NCI-H748 (cell line): Measurements from ENCODE around the gene YOD1.

ENCODE experiments used
- DNase-seq: peaks from one replicate; lab custom pipeline; 2025; ENCODE audit not compliant: unreplicated experiment; lab: John Stamatoyannopoulos, UW

Gene YOD1

DNA sequence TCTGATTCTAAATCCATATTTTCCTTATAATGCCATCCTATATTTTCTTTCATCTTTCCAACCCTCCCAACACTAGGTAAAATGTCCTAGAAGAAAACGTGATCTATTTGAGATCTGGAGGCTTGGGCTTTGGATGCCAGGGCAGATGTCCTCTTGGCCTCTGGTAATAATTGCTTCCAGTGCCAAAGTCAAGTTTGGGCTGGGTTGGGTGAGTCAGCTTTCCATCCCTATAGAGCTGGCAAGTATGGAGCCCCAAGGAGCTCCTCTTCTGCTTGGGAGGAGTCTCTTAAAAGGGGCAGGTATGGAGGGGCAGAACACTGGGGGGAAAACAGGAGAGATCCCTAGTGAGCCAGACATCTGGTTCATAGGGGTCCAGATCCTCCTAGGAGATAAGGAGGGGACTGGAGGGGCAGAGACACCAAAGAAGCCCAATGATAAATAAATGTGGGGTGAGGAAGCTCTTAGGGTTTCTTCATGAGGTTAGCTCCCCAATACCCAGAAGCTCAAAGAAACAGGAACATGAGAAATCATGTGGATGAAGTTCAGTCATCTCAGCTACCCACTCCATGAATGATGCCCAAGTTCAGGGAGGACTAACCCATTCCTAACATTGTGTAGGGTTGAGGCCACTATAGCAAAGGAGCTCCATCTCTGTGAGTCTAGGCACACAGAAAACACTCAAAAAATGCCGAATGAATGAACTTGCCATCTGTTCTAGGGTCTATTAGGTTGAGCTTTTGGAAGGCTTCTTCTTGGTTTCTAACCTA, 21.9 kb downstream of the YOD1 start:
- DNase-seq: no peak

DNA sequence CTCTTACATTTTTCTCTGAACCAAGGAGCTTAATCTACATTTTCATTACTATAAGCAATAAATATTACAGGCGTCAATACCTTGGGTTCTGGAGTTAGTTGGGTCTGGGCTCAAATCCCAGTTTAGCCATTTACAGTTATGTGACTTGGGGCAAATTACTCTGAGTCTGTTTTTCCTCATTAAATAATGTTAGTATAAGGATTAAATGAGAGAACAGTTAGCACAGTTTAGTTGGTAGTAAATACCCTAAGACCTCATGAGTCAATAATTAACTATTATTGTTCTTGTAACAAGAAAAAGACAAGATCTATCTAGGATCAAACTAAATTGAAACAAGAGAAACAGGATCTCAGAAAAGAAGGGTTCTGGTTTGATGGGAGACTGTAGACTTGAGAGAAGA, 23.1 kb downstream of the YOD1 start:
- no peak for DNase-seq

DNA sequence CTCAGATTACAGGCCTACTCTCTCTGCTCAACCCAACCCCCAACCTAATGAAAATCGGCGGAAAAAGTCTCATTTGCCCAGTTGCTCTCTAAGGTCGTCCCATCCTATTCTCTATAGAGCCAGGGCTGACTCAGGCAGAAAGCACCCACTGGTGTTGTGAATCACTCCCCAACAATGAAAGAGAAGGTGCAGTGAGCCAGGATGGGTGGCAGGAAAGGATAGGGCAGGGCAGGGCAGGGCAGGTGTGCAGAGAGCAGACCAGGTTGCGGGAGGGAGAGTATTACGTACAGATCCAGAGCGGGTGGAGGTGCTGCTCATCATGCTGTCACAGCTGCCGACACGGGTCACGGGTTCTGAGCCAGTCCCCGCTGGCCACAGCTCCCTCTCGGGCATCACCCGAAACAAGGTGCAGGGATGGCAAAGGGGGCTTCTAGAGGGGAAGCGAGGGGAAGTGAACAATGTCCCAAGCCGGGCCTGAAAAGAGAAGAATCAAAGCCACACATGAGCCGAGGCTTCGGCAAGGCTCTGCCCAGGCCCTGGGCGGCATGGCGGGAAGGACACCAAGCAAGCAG, 23.7 kb downstream of the YOD1 start:
- DNase-seq: no peak

DNA sequence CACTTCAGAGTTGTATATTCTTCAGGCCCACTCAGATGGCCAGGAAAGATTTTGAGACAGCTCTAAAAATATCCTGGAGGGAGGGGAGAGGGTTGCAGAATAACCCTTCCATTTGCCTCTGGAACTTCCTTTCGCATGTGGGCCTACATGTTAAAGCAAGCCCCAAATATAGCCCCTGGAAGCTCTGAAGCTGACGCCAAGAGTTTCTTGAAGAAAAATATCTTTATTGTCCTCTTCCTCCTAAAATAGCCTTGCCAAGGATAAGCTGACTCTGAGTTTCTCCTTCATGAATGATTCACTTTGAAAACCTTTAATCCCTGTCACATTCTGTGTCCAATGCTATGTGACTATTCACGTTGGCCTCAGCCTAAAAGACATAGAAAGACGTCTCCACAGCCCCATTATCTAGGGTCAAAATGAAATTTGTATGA, 24.9 kb downstream of the YOD1 start:
- no peak for DNase-seq

DNA sequence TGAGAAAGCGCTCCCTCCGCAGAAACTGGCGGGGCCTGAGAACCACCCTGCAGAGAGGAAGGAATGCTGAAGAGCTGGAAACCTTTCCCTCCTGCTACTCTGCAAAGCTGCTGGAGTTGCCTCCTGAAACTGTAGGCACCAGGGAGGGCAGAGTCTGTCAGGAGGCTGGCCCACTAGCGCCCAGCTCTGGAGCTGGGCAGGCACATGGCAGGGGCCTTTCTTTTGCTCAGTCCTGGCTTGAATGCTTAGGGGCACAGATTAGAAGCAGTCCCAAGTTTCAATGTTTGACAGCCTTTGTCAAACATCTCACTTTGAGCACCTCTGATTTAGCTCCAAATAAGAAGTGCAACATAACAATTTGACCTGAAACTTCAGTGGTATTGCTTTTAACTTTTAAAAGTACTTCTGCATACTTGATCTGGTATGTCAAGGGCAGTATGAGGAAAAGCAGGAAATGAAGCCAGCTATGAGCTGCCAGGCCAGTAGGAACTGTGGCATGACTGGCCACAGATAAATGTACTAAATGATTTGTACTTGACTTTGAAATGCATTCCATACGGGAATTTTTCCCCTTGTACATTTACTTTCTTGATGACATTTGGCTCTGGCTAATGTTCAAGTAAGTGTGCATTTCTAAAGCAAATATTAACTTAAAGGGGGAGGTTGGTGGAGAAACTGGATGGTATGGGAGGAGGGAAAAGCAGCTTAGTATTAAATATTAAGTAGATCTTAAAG, 25.7 kb downstream of the YOD1 start:
- no peak for DNase-seq

DNA sequence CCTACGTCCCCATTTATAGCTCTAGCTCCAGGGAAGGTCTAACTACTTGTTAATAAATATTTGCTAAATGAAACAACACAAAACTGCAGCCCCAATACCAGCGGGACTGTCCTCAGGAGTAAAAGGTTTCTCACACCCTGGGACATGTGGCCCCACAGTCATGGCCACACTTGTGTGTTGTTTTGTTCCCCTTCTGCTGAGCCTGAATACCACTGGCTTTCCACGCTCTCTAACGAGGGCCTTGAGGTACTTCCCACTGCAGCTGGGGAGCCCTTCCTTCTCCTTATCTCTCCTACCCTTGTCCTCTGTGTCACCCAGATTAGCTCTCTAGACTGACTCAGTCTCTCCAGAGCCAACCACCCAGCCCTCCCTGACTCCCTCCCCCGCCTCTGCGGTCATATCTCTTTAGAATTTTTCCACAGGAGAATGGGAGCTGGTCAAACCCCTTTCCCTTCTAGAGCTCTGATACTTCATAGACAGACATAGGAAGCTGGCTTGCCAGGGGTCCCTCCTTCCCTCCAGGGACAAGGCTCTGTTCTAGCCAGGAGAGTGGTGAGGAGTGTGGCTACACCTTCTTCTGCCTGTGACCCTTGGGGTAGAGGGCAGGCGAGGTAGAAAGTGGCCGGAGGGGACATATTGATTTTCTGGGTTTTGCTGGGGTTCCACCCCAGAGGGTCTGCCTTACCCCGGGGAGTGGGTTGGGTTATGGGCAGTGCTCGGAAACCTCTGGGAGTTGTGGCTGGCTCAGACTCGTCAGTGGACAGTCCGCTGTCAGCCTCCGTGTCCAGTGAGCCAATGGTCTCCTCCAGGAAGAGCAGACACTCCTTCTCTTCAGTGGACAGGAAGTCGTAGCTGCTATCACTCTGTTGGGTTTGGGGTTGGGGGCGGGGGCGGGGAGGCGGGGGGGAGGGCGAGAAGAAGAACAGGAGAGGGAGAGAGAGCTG, 26.5 kb downstream of the YOD1 start:
- DNase-seq: no peak

DNA sequence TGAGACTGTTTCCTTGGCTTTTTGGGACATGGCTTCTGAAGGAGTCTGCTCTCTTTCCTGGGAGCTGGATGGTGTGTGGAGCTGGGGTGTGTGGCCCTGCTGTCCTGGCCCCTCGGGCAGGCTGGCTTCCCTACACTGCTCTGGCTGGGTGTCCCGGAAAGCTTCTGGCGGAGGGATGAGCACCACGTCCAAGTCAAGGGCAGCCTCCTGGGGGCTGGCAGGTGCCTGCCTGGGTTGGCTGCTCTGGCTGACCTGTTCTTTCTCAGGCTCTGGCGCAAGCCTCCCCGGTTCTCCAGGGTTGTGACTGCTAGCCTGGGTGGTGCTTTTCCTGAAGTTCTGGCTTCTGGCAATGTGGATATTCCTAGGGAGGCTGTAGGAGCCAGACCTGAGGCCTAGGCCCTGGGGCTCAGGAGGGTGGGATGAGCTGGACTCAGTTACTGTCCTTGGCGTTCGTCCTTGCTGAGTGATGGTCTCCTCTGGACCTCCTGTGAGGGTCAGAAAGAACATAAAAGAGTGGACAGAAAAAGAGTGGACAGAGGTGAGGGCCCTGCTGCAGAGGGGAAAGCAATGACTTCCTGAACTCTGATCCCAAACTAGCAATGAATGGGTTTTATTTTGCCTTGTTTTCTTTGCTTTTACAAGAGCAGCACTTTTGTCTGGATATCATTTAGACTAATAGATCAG, 27.9 kb downstream of the YOD1 start:
- no peak for DNase-seq

DNA sequence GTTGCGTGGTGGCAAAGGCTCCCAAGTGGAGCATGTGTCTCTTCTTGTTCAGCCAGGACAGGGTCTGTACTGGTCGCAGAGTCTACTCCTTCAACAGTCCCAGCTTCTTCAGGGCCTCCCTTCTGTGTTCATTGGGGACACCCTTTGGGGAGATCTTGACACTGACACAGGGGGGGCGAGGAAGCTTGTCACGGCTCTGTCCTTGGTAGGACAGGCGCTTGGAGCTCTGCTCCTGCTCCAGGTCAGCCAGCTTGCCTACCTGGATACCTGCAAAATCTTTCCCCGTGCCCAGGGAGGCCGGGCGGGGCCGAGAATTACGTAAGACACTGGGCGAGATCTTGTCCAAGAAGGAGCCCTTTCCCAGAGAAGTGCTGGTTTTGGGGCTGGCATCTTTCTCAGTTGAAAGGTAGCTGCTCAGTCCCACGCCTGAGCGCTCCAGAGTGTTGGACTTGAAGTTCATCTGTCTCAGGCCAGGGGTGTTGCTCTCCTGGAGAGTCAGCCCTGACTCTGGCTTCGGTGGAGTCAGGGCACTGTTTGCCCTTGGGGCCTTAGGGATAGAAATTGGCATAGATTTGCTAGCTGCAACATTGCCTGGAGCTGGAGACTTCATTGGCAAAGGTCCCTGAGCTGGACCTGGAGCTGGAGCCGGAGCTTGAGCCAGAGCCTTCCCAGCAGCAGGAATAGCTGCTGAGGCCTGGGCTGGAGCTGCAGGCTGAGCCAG, 29.0 kb downstream of the YOD1 start:
- DNase-seq: no peak

DNA sequence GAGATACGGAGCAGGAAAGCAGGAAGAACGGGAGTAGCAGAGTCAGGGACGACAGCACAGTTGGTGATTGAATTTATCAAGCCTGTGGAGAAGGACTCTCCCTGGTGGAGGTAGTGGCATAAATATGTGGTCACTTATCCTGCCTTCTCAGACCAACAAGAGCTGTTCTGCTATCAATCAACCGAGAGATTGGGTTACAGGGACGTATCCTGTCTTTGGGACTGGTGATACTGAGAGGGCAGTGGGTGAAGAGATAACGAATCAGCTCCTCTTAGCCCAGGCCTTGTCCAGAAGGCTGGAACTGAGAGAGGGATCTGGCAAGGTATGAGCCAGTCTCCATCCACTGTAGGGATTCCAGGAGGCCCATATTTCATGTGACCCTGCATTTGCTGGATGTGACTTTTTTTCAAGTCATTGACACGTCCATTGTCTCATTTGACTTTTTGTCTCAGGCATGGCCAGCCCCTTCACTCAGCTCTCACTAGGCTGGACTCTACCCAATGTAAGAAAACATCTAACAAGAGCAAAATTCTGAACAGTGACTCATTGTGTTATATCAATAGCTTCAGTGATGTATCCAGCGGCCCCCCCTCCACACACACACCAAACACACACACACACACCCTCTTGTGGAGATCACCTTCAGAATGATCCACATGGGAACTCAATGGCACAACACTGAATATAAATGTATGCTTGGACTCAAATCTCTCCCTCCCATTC, 29.7 kb downstream of the YOD1 start:
- DNase-seq: no peak

DNA sequence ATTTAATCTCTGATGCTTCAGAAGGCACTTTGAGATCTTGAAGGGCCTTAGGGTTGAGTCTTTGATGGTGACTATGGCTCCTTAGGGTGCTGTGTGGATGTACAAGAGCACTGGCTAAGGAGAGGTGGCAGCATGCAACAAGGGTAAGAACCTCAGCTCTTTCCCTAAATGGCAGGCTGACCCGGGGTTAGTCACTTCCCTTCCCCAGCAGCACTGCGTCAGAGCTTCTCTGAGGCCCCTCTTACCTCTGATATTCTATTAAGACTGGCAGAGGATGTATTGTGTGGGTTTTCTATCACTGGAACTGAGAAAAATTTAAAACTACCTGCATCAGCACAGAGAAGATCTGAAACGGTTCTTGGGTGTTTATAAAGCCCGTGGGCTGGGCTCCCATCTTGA, 30.3 kb downstream of the YOD1 start:
- DNase-seq: no peak

DNA sequence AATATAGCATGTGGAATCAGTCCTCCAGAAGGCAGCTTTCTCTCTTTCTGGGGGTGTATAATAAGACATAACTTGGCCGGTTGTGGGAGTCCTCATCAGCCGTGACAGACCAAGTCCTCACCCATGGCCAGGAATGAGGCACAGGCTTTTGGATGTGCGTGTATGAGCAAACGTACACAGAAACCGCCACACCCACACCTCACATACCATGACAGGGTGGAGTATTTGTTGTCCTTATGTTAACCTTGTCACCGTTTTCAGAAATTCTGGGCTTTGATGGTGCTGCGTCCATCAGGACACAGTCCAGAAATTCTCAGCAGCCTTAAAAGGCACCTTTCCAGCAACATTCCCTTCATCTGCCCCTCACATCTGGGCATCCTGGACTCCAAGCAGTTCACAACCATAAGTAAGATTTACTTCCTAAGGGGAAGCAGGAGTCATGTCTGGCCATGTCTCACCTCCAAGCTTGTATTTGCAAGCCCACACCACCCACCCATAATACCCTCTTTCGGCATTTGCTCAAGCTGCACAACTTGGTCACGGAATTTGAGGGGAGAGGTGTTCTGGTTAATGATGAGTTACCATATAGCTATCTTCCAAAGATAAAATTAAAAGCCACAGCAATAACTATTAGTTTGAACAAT, 30.8 kb downstream of the YOD1 start:
- no peak for DNase-seq

DNA sequence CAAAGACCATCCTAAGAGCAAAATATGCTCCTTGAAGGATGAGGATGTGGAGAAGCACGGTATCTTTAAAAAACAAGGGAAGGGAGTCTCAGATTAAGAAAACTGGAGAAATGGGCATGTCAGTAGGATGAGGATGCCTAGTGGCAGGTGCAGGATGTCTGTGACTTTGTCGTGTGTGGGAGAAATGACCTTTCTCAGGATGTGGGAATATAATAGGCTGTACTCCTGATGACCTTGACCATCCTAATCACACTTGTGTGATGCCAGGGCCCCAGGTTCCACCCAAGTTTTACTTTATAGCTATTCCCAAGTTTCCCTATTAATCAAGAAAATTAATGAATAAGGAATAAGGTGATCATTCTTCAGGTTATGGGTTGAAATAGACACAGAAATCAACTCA, 31.3 kb downstream of the YOD1 start:
- no peak for DNase-seq

DNA sequence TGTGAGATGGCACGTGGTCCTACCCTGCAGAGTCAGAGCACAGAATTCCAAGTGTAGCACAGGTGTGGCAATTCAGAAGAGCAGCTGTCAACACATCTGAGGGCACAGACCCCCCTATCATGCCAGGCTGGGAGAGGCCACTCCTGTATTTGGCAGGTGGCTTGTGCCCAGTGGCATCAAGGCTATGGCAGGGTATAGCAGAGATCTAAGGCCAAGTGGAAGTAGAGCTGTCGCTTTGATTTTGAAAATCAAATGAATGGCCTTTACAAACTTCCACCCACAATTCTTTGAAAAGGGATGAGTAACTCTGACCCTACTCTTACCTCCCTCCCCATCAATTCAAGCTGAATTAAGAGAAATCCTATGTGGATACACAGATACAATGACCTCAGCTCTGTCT, 31.8 kb downstream of the YOD1 start:
- DNase-seq: no peak

DNA sequence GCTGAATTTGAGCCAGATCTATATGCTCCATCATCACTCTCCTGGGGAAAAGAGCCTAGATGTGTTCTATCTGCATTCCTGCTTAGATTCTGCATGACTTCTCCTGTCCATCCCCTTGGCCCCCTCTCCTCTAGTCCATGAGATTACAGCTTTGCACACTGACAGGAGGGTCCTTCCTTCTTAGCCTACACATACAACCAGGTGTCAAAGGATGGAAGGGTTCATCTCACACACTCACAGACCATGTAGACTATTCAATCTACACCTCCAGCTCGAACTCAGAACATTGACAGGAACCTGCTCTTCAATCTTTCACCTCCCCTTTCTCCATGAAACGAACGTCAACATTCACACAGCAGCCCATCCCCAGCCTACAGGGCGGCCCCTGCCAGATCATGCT, 32.3 kb downstream of the YOD1 start:
- DNase-seq: no peak

DNA sequence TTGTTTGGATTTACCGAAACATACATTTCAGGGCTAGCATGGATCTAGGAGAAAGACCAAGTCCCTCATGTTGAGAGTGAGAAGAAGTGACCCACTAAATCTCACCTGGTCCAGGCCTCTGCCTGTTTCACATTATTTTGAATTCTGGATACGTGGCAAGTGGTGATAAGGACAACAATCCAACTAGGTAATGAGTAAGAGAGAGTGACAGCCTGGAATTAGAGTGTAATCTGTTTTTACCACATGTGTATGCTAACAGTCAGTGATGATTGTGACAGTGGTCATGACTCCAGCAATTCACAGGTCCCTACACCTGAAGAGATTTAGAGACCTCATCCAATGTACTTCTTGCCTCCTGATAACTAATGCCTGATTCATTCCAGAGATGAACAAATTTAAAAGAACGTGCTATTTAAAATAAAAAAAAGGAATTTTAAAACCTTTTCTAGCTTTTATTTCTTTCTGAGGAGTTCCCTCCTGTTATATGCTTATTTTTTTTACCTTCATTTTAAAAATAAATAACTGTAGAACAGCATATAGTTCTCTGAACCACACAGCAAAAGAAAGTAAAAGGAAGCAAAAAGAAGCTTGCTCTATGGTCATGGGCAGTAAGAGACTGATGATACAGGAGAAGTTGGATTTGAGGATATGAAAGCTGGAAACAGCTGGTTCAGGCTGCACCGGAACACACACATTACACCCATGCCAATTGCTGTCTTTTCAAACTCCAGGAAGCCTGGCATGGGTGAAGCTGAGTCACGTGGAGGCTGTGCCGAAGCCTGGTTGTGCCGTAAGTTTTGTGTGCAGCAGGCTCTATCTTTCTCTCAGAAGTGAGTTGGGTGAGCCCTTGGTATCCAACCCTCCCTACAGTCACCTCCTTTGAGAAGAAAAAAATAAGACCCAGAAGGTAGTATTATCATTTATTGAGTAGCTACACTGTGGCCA, 33.1 kb downstream of the YOD1 start:
- no peak for DNase-seq

DNA sequence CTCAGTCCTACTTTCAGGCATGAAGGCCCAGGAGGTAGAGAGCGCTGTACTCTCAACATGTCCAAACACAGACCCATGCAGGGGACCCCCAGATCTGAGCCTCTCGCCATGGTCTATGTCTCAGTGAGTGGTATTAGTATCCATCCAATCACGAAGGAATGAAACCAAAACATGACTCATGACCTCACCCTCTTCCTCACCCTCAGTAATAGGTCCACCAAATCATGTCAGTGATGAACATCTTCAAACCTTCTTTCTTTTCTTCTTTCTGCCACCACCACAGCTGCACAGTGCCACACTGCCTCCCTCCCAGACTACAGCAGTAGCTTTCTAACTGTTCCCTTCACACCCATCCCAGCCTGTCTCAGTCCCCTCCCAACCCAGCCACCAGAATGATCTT, 35.2 kb downstream of the YOD1 start:
- no peak for DNase-seq

DNA sequence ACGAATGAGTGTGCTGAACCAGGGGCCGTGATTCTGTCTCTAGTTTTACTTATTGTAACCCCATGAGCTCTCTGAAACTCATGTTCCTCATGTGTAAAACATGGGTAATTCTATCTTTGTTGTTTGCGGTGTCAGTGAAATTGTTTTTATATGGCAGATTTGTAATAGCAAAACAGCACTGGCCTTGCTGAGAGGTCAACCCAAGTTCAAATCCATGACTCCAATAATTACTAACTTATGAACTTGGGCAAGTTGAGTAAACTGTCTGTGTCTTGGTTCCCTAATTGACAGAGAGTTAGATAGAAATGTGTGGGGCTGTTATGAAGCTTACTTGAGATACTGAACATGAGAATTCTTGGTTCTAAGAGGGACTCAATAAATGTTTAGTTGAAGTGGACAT, 36.3 kb downstream of the YOD1 start:
- DNase-seq: no peak
